Liver (tissue), 9 donors: Measurements from ENCODE around the gene ARF1. TPM values are rescaled to one million over a fixed set of nuclear protein-coding genes. Genes with fewer than 3 reads are reported as not detected.

ENCODE experiments used
- DNase-seq: peaks from one replicate; pipeline ENCODE4 v3.0.0-alpha.2; 2017; ENCODE audit warnings: low spot score
- H3K27ac ChIP-seq, 2 donors: one replicate each; pipeline ENCODE4 v1.7.0; 2013; ENCODE audit warnings: inconsistent platforms in 2 of 2, low read length in 2 of 2, control low read depth in 1 of 2, low read depth in 1 of 2, mild to moderate bottlenecking in 1 of 2
- H3K27me3 ChIP-seq, 4 donors: one replicate each; pipeline versions ENCODE4 v1.6.1 to v1.7.0; 2013; ENCODE audit warnings: low read length in 3 of 4, inconsistent platforms in 1 of 4, mild to moderate bottlenecking in 1 of 4, moderate library complexity in 1 of 4; ENCODE audit not compliant: control insufficient read depth in 4 of 4, insufficient read depth in 4 of 4
- H3K36me3 ChIP-seq, 4 donors: one replicate each; pipeline versions ENCODE4 v1.6.1 to v1.7.0; 2013; ENCODE audit warnings: low read length in 3 of 4, mild to moderate bottlenecking in 3 of 4, low read depth in 1 of 4, moderate library complexity in 1 of 4; ENCODE audit not compliant: control insufficient read depth in 4 of 4, insufficient read depth in 3 of 4
- H3K4me1 ChIP-seq, 4 donors: one replicate each; pipeline versions ENCODE4 v1.6.1 to v1.7.0; 2013; ENCODE audit warnings: low read length in 3 of 4, mild to moderate bottlenecking in 3 of 4, moderate library complexity in 1 of 4; ENCODE audit not compliant: control insufficient read depth in 4 of 4, insufficient read depth in 4 of 4
- H3K4me3 ChIP-seq, 3 donors: one replicate each; pipeline versions ENCODE4 v1.6.1 to v1.7.0; 2013; ENCODE audit warnings: low read length in 3 of 3, control low read depth in 1 of 3, low read depth in 1 of 3, mild to moderate bottlenecking in 1 of 3
- H3K9ac ChIP-seq, 2 donors: one replicate each; pipeline ENCODE4 v1.7.0; 2013; ENCODE audit warnings: low read length in 2 of 2, mild to moderate bottlenecking in 2 of 2, moderate library complexity in 2 of 2, control low read depth in 1 of 2, low read depth in 1 of 2
- H3K9me3 ChIP-seq, 4 donors: one replicate each; pipeline versions ENCODE4 v1.6.1 to v1.7.0; 2013; ENCODE audit warnings: low read length in 3 of 4; ENCODE audit not compliant: control insufficient read depth in 4 of 4
- CTCF ChIP-seq: fragments of 150-350 bp; IDR thresholded peaks from 2 replicates; pipeline ENCODE4 v1.5.1; 2017; ENCODE audit warnings: improper control_type of control experiment, low read depth, low read length; ENCODE audit not compliant: missing input control
- EGR1 ChIP-seq, 2 donors: IDR thresholded peaks; 2 replicates each; pipeline ENCODE4 v1.6.1; 2016 to 2018; ENCODE audit warnings: antibody characterized with exemption in 2 of 2, low read depth in 2 of 2
- FOXA1 ChIP-seq: IDR thresholded peaks from 2 replicates; pipeline ENCODE4 v1.6.1; 2016; ENCODE audit warnings: antibody characterized with exemption
- FOXA2 ChIP-seq: IDR thresholded peaks from 2 replicates; pipeline ENCODE4 v1.6.1; 2016; ENCODE audit warnings: antibody characterized with exemption
- GABPA ChIP-seq, 2 donors: IDR thresholded peaks in 1 of 2; conservative IDR thresholded peaks in 1 of 2; 2 replicates each; pipeline ENCODE4 v1.6.1; 2016; ENCODE audit warnings: antibody characterized with exemption in 2 of 2, mild to moderate bottlenecking in 1 of 2, moderate library complexity in 1 of 2
- HNF4A ChIP-seq, 2 donors: conservative IDR thresholded peaks; 2 replicates each; pipeline ENCODE4 v1.6.1; 2016; ENCODE audit warnings: antibody characterized with exemption in 2 of 2, mild to moderate bottlenecking in 2 of 2
- JUND ChIP-seq, 2 donors: IDR thresholded peaks; 2 replicates each; pipeline ENCODE4 v1.6.1; 2016; ENCODE audit warnings: antibody characterized with exemption in 2 of 2
- MAX ChIP-seq: IDR thresholded peaks from 2 replicates; pipeline ENCODE4 v1.6.1; 2016; ENCODE audit warnings: antibody characterized with exemption
- NR2F2 ChIP-seq: IDR thresholded peaks from 2 replicates; pipeline ENCODE4 v1.6.1; 2016; ENCODE audit warnings: antibody characterized with exemption
- RAD21 ChIP-seq, 2 donors: IDR thresholded peaks; 2 replicates each; pipeline ENCODE4 v1.6.1; 2016; ENCODE audit warnings: antibody characterized with exemption in 2 of 2, mild to moderate bottlenecking in 2 of 2
- REST ChIP-seq: IDR thresholded peaks from 2 replicates; pipeline ENCODE4 v1.6.1; 2016; ENCODE audit warnings: antibody characterized with exemption, mild to moderate bottlenecking
- RXRA ChIP-seq, 2 donors: IDR thresholded peaks; 2 replicates each; pipeline ENCODE4 v1.6.1; 2017 to 2018; ENCODE audit warnings: antibody characterized with exemption in 2 of 2, mild to moderate bottlenecking in 1 of 2
- TAF1 ChIP-seq: conservative IDR thresholded peaks from 2 replicates; pipeline ENCODE4 v1.6.1; 2016; ENCODE audit warnings: antibody characterized with exemption, mild to moderate bottlenecking
- YY1 ChIP-seq: IDR thresholded peaks from 2 replicates; pipeline ENCODE4 v1.6.1; 2016; ENCODE audit warnings: antibody characterized with exemption, mild to moderate bottlenecking
- whole genome bisulfite sequencing: extraction: QIAGEN DNeasy Blood & Tissue Kit; methylation state at CpG from one replicate; pipeline ENCODE4 v1.1.7; 2013; 5-methylcytosine and 5-hydroxymethylcytosine counted together
- polyA plus RNA-seq, 2 donors: library from polyadenylated mRNA; stranded (reverse) in 1 of 2; unstranded in 1 of 2; fragments of 200-250 nt in 1 of 2; fragments of >200 nt in 1 of 2; fragmentation: Nextera tagmentation in 1 of 2; extraction: Ambion mirVana in 1 of 2; gene quantifications; one replicate each; pipeline versions ENCODE4 v1.2.1 to v1.2.3, GENCODE V29; 2013 to 2015
- total RNA-seq, 2 donors: library from RNA; depleted of rRNA; stranded (reverse); fragments of >200 nt; gene quantifications; one replicate each; pipeline ENCODE4 v1.2.3, GENCODE V29; 2014
- TF ChIP-seq, protein P1 (sequence below): IDR thresholded peaks from 2 replicates; pipeline ENCODE4 v1.6.1; 2016; ENCODE audit warnings: antibody characterized with exemption
- TF ChIP-seq, protein P2 (sequence below): IDR thresholded peaks from 2 replicates; pipeline ENCODE4 v1.6.1; 2016; ENCODE audit warnings: antibody characterized with exemption
- donor health status: healthy.
- donor health status: healthy.
- donor health status: healthy.
- donor health status: healthy.
- donor health status: healthy.

ARF1 gene
- total and polyA plus RNA-seq, 4 donors, result 151 to 282 (median 213) TPM

DNA sequence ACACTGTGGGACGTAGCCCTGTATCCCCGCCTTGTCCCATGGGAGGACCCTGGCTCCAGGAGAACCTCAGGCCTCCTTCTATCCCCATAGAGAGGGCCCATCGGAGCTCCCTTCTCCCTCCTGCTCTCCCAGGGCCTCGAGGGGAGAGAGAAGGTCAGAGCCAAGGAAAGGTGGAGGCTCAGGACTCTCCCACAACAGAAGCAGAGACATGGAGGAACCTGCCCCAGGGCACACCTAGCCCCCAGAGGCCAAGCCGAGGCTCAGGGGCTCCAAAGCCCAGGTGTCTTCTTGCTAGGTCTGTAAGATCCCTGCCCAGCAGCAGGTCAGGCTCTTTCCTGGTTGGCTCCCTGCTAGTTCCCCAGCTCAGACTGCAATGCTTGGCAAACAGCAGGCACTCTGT lies 34.4 kb upstream of the ARF1 start:
- no peaks in the 10 kb centered on the region for H3K9me3 ChIP-seq
- WGBS, result 83% methylated on average over 5 of the region's 5 CpGs
- no peaks in the 10 kb centered on the region for H3K36me3 ChIP-seq
- no peak overlapping the region for H3K4me3 ChIP-seq
- TF ChIP-seq FOXA2, result no peak
- TF ChIP-seq GABPA (IDR thresholded peaks at IDR 0.05 in 1 of 2, conservative IDR thresholded peaks at IDR 0.05 in 1 of 2), result no peak
- no peak overlapping the region for H3K9ac ChIP-seq
- H3K4me1 ChIP-seq, result no peaks in the 10 kb centered on the region
- no peak for DNase-seq
- no peak overlapping the region for H3K27ac ChIP-seq
- peaks cover 0 to 5% (median 0%) of the 10 kb centered on the region in 4 donors for H3K27me3 ChIP-seq

GRCh38 chr1:228048659-228049298 lies 33.7 kb upstream of the ARF1 start:
- Histone ChIP-seq H3K4me1 (no peaks in the 10 kb centered on the region), H3K27ac (no peak overlapping the region), H3K9ac (no peak overlapping the region), H3K36me3 (no peaks in the 10 kb centered on the region), H3K9me3 (no peaks in the 10 kb centered on the region), H3K4me3 (no peak overlapping the region), H3K27me3 (peaks cover 0 to 5% (median 0%) of the 10 kb centered on the region in 4 donors)
- WGBS, result 91% methylated on average over 6 of the region's 6 CpGs
- TF ChIP-seq EGR1 (IDR thresholded peaks at IDR 0.05; ENCODE audit: low read depth in 2 of 2) (no peak), JUND (IDR thresholded peaks at IDR 0.05) (no peak), CTCF (no peak), HNF4A (conservative IDR thresholded peaks at IDR 0.05) (no peak), MAX (no peak), TAF1 (no peak), FOXA1 (no peak), YY1 (no peak), GABPA (IDR thresholded peaks at IDR 0.05 in 1 of 2, conservative IDR thresholded peaks at IDR 0.05 in 1 of 2) (no peak), RAD21 (IDR thresholded peaks at IDR 0.05) (no peak), REST (no peak), NR2F2 (no peak), RXRA (IDR thresholded peaks at IDR 0.05) (no peak)
- TF ChIP-seq, protein P1, sequence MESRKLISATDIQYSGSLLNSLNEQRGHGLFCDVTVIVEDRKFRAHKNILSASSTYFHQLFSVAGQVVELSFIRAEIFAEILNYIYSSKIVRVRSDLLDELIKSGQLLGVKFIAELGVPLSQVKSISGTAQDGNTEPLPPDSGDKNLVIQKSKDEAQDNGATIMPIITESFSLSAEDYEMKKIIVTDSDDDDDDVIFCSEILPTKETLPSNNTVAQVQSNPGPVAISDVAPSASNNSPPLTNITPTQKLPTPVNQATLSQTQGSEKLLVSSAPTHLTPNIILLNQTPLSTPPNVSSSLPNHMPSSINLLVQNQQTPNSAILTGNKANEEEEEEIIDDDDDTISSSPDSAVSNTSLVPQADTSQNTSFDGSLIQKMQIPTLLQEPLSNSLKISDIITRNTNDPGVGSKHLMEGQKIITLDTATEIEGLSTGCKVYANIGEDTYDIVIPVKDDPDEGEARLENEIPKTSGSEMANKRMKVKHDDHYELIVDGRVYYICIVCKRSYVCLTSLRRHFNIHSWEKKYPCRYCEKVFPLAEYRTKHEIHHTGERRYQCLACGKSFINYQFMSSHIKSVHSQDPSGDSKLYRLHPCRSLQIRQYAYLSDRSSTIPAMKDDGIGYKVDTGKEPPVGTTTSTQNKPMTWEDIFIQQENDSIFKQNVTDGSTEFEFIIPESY, result no peak
- TF ChIP-seq, protein P2, sequence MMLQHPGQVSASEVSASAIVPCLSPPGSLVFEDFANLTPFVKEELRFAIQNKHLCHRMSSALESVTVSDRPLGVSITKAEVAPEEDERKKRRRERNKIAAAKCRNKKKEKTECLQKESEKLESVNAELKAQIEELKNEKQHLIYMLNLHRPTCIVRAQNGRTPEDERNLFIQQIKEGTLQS, result no peak
- DNase-seq, result no peak
